NCI-H2081 treated with DMSO at 0.1 percent for 48 hours (cell line): ENCODE measurements around the gene MLANA.

Experiments used
- DNase-seq: peaks from one replicate; lab custom pipeline; 2025; lab: John Stamatoyannopoulos, UW

Gene MLANA

DNA sequence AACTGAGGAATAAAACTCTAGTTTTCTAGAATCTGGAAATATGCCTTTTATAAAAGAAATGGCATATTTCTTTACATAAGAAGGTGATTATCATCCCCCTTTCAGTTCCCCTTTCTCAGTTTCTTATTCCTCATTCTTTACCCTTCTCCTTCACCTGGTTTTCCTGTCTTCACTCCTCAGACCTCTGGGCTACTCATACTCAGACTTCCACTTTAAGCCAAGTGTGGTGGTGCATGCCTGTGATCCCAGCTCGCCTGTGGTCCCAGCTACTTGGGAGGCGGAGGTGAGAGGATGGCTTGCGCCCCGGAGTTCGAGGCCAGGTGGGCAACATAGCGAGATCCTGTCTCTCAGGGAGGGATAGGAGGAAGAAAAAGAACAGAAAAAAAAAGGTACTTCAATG lies 67.6 kb downstream of the MLANA start:
- DNase-seq: no peak
